ENCODE results near the gene OR52B4. TPM values are rescaled to one million over a fixed set of nuclear protein-coding genes. Genes with fewer than 3 reads are reported as not detected.
"Not testable (repeated sequence)": the region's sequence is repeated elsewhere in the genome, so short reads cannot be mapped to it uniquely, and the experiment has no call there.

The OR52B4 gene
- total and polyA plus RNA-seq, 2 experiments from 2014 or later = 0.31 TPM; not detected in 1

DNA sequence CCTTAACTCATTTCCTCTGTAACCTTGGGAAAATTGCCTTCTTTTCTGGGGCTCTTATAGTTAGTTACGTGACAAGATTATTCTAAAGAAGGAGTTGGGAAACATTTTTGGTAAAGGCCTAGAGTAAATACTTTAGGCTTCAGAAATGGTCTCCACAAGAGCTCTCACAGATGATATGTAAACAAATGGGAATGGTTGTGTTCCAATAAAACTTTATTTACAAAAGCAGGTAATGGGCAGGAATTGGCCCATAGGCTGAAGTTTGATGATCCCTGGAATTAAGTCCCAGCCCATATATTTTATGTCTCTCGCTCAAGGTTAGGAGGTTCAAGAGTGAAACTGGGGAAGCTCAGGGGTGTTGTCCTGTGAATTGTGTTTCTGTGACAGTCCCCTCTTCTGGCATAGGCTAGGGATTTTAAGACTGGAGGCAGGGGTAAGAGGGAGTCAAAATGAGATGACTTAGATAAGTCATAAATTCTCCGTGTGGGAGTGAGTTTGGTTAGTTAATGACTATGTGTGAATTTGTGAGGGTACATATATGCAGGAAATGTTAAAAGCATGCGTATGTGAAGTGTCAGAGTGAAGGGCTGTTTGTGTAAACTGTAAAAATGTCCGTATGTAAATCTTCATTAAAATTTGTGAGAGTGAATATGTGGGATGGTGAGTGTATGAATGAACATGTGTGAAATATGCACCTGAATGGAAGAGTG, 7.4 kb upstream of the OR52B4 start (continued):
- TF ChIP-seq, protein P1, sequence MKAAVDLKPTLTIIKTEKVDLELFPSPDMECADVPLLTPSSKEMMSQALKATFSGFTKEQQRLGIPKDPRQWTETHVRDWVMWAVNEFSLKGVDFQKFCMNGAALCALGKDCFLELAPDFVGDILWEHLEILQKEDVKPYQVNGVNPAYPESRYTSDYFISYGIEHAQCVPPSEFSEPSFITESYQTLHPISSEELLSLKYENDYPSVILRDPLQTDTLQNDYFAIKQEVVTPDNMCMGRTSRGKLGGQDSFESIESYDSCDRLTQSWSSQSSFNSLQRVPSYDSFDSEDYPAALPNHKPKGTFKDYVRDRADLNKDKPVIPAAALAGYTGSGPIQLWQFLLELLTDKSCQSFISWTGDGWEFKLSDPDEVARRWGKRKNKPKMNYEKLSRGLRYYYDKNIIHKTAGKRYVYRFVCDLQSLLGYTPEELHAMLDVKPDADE (IDR thresholded peaks at IDR 0.05) = no peak
- TF ChIP-seq, protein P2, sequence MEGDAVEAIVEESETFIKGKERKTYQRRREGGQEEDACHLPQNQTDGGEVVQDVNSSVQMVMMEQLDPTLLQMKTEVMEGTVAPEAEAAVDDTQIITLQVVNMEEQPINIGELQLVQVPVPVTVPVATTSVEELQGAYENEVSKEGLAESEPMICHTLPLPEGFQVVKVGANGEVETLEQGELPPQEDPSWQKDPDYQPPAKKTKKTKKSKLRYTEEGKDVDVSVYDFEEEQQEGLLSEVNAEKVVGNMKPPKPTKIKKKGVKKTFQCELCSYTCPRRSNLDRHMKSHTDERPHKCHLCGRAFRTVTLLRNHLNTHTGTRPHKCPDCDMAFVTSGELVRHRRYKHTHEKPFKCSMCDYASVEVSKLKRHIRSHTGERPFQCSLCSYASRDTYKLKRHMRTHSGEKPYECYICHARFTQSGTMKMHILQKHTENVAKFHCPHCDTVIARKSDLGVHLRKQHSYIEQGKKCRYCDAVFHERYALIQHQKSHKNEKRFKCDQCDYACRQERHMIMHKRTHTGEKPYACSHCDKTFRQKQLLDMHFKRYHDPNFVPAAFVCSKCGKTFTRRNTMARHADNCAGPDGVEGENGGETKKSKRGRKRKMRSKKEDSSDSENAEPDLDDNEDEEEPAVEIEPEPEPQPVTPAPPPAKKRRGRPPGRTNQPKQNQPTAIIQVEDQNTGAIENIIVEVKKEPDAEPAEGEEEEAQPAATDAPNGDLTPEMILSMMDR (conservative IDR thresholded peaks at IDR 0.05; ENCODE audit: low read depth in 2 of 2) = no peak
- TF ChIP-seq POLR2AphosphoS5 (IDR thresholded peaks at IDR 0.05; ENCODE audit: low read depth) (no peak), STAT1 (IDR thresholded peaks at IDR 0.05; ENCODE audit: unreplicated experiment) (no peak)
- TF ChIP-seq, protein P3, sequence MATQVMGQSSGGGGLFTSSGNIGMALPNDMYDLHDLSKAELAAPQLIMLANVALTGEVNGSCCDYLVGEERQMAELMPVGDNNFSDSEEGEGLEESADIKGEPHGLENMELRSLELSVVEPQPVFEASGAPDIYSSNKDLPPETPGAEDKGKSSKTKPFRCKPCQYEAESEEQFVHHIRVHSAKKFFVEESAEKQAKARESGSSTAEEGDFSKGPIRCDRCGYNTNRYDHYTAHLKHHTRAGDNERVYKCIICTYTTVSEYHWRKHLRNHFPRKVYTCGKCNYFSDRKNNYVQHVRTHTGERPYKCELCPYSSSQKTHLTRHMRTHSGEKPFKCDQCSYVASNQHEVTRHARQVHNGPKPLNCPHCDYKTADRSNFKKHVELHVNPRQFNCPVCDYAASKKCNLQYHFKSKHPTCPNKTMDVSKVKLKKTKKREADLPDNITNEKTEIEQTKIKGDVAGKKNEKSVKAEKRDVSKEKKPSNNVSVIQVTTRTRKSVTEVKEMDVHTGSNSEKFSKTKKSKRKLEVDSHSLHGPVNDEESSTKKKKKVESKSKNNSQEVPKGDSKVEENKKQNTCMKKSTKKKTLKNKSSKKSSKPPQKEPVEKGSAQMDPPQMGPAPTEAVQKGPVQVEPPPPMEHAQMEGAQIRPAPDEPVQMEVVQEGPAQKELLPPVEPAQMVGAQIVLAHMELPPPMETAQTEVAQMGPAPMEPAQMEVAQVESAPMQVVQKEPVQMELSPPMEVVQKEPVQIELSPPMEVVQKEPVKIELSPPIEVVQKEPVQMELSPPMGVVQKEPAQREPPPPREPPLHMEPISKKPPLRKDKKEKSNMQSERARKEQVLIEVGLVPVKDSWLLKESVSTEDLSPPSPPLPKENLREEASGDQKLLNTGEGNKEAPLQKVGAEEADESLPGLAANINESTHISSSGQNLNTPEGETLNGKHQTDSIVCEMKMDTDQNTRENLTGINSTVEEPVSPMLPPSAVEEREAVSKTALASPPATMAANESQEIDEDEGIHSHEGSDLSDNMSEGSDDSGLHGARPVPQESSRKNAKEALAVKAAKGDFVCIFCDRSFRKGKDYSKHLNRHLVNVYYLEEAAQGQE (IDR thresholded peaks at IDR 0.05; ENCODE audit: unreplicated experiment) = no peak

DNA sequence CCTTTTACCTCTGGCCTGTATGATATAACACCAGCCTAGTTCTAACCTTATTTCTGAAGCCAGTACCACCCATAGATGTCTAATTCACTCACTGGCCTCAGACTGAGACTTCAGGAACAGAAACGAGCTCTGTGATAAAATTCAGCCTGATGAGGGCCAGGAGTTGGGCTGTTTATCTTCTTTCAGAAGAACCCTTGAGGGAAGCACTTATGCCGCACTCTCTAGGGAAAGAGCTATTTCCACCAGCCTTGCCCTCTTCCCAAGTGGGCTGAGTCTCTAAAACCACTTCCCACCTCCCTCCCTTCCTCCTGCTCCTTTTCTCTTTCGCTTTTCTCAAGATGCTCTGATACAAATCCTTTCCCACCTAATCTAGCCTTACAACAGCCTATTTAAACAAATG, 2.0 kb upstream of the OR52B4 start:
- H3K4me1 Mint-ChIP-seq = no peaks in the 10 kb centered on the region; the same call in 2 of the 3 replicates
- Histone ChIP-seq H3K27me3 (ENCODE audit: insufficient read depth) (no peaks in the 10 kb centered on the region), H4K20me1 (replicated peaks; ENCODE audit: insufficient read depth) (no peaks in the 10 kb centered on the region), H3K4me2 (no peak overlapping the region), H2AFZ (no peak overlapping the region), H3K4me3 (no peak overlapping the region), H3F3A (replicated peaks; ENCODE audit: low read depth) (no peaks in the 10 kb centered on the region), H3K79me2 (replicated peaks; ENCODE audit: insufficient read depth) (no peaks in the 10 kb centered on the region), H3K27ac (ENCODE audit: low read depth) (no peak overlapping the region), H3K36me3 (ENCODE audit: insufficient read depth) (no peaks in the 10 kb centered on the region), H3K4me1 (ENCODE audit: insufficient read depth) (no peaks in the 10 kb centered on the region), H3K9me2 (ENCODE audit: insufficient read depth) (0 out of 2 replicates have a peak, but pooled peaks cover 3% of the 10 kb centered on the region)
- no peaks in the 10 kb centered on the region for H3K27me3 Mint-ChIP-seq (ENCODE audit: insufficient read depth, low read depth, poor library complexity)
- ATAC-seq (no peak), DNase-seq (ENCODE audit: low spot score) (no peak)
- H3K27ac Mint-ChIP-seq = no peak overlapping the region
- H3K9me3 Mint-ChIP-seq = no peaks in the 10 kb centered on the region
- H3K36me3 Mint-ChIP-seq (ENCODE audit: low read depth) = no peaks in the 10 kb centered on the region
- H3K4me3 Mint-ChIP-seq = no peak overlapping the region
- no peak for TF ChIP-seq ZNF114 (CRISPR knock-in tag; IDR thresholded peaks at IDR 0.05)
- TF ChIP-seq EZH2phosphoT487 (IDR thresholded peaks at IDR 0.05; ENCODE audit: unreplicated experiment) = no peak
- no peak for TF ChIP-seq NANOG (IDR thresholded peaks at IDR 0.05; ENCODE audit: borderline replicate concordance)
- TF ChIP-seq JUNB (IDR thresholded peaks at IDR 0.05; ENCODE audit: unreplicated experiment) = no peak
- TF ChIP-seq, protein P3 (IDR thresholded peaks at IDR 0.05; ENCODE audit: unreplicated experiment) = no peak
- TF ChIP-seq STAT1 (IDR thresholded peaks at IDR 0.05; ENCODE audit: unreplicated experiment) = no peak

DNA sequence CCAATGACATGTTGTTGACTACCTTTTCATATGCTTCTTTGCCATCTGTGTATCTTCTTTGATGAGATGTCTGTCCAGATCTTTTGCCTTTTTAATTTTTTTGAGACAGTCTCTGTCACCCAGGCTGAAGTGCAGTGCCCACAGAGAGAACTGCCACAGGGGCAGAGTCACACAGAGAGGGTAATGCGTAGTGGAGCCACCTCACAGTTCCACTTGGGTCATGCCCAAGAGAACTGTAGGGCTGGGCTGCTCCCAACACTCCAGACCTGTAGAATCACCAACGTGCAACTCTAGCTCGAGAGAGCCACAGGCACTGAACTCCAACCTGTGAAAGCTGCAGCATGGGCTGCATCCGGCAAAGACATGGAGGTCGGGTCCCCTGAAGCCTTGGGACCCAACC, 20.0 kb downstream of the OR52B4 start:
- not testable (repeated sequence) for H3K27me3 ChIP-seq (ENCODE audit: insufficient read depth); H3F3A ChIP-seq (replicated peaks; ENCODE audit: low read depth); H3K79me2 ChIP-seq (replicated peaks; ENCODE audit: insufficient read depth); DNase-seq (ENCODE audit: low spot score); H3K4me1 ChIP-seq (ENCODE audit: insufficient read depth); H3K4me2 ChIP-seq; H3K4me1 Mint-ChIP-seq; H3K9me3 Mint-ChIP-seq; H3K4me3 ChIP-seq; H3K36me3 ChIP-seq (ENCODE audit: insufficient read depth); H3K9me2 ChIP-seq (ENCODE audit: insufficient read depth); H3K27ac Mint-ChIP-seq; ATAC-seq; H3K27ac ChIP-seq (ENCODE audit: low read depth); H2AFZ ChIP-seq; H4K20me1 ChIP-seq (replicated peaks; ENCODE audit: insufficient read depth); H3K4me3 Mint-ChIP-seq; H3K36me3 Mint-ChIP-seq (ENCODE audit: low read depth); H3K27me3 Mint-ChIP-seq (ENCODE audit: insufficient read depth, low read depth, poor library complexity)
